KMS-11 (cell line): Measurements from ENCODE around the gene TTC38.
"Not testable (repeated sequence)": the region's sequence is repeated elsewhere in the genome, so short reads cannot be mapped to it uniquely, and the experiment has no call there.

Source experiments
- H2AFZ ChIP-seq: fragments of 200-600 bp; sonication (generic); 2 replicates; pipeline ENCODE4 v1.6.1; 2016; ENCODE audit warnings: antibody characterized with exemption, mixed run types, low read depth
- H3K27ac ChIP-seq: fragments of 200-600 bp; sonication (generic); 2 replicates; pipeline ENCODE4 v1.6.1; 2016; ENCODE audit warnings: mild to moderate bottlenecking, mixed run types
- H3K27me3 ChIP-seq: fragments of 200-600 bp; sonication (generic); 2 replicates; pipeline ENCODE4 v1.6.1; 2017; ENCODE audit warnings: mild to moderate bottlenecking, low read depth, mixed run types, moderate library complexity; ENCODE audit not compliant: insufficient read depth
- H3K36me3 ChIP-seq: fragments of 200-600 bp; sonication (generic); 2 replicates; pipeline ENCODE4 v1.6.1; 2017; ENCODE audit warnings: mild to moderate bottlenecking, mixed run types; ENCODE audit not compliant: insufficient read depth
- H3K4me1 ChIP-seq: fragments of 200-600 bp; sonication (generic); 2 replicates; pipeline ENCODE4 v1.6.1; 2016; ENCODE audit warnings: mild to moderate bottlenecking, low read depth, mixed run types; ENCODE audit not compliant: poor library complexity, severe bottlenecking
- H3K4me2 ChIP-seq: fragments of 200-600 bp; sonication (generic); 2 replicates; pipeline ENCODE4 v1.7.0; 2016; ENCODE audit warnings: mild to moderate bottlenecking, mixed run types
- H3K4me3 ChIP-seq: fragments of 200-600 bp; sonication (generic); IDR thresholded peaks from 2 replicates; pipeline ENCODE4 v1.6.1; 2017; ENCODE audit warnings: low read depth, low read length, mixed read lengths; ENCODE audit not compliant: insufficient read depth
- H3K79me2 ChIP-seq: fragments of 200-600 bp; sonication (generic); 2 replicates; pipeline ENCODE4 v1.6.1; 2016; ENCODE audit warnings: low read depth, mixed run types; ENCODE audit not compliant: insufficient read depth
- H3K9ac ChIP-seq: fragments of 200-600 bp; sonication (generic); 2 replicates; pipeline ENCODE4 v1.6.1; 2016; ENCODE audit warnings: mild to moderate bottlenecking, mixed run types
- H4K20me1 ChIP-seq: fragments of 200-600 bp; sonication (generic); 2 replicates; pipeline ENCODE4 v1.6.1; 2016; ENCODE audit warnings: mild to moderate bottlenecking, mixed run types; ENCODE audit not compliant: insufficient read depth
- TF ChIP-seq, protein P1 (sequence below): fragments of 200-600 bp; sonication (generic); conservative IDR thresholded peaks from 2 replicates; pipeline ENCODE4 v1.6.1; 2017; ENCODE audit warnings: low read depth, mild to moderate bottlenecking, antibody characterized with exemption, low read length, moderate library complexity, mixed read lengths

Gene TTC38

DNA sequence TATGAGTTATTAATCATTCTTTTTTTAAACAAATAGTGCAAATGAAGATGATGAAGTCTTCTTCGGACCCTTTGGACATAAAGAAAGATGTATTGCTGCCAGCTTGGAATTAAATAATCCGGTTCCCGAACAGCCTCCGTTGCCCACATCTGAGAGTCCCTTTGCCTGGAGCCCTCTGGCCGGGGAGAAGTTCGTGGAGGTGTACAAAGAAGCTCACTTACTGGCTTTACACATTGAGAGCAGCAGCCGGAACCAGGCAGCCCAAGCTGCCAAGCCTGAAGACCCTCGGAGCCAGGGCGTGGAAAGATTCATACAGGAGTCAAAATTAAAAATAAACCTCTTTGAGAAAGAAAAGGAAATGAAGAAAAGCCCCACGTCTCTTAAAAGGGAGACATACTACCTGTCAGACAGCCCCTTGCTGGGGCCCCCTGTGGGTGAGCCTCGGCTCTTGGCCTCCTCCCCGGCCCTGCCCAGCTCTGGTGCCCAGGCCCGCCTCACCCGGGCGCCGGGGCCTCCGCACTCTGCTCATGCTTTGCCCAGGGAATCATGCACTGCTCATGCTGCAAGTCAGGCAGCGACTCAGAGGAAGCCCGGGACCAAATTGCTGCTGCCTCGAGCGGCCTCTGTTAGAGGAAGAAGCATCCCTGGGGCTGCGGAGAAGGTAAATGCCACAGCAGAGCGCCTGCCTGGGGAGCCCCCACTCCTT is 40.6 kb downstream of the TTC38 start:
- TF ChIP-seq, protein P1, sequence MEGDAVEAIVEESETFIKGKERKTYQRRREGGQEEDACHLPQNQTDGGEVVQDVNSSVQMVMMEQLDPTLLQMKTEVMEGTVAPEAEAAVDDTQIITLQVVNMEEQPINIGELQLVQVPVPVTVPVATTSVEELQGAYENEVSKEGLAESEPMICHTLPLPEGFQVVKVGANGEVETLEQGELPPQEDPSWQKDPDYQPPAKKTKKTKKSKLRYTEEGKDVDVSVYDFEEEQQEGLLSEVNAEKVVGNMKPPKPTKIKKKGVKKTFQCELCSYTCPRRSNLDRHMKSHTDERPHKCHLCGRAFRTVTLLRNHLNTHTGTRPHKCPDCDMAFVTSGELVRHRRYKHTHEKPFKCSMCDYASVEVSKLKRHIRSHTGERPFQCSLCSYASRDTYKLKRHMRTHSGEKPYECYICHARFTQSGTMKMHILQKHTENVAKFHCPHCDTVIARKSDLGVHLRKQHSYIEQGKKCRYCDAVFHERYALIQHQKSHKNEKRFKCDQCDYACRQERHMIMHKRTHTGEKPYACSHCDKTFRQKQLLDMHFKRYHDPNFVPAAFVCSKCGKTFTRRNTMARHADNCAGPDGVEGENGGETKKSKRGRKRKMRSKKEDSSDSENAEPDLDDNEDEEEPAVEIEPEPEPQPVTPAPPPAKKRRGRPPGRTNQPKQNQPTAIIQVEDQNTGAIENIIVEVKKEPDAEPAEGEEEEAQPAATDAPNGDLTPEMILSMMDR = no peak
- no peaks in the 10 kb centered on the region for H3K27me3 ChIP-seq
- peaks cover 47% of the 10 kb centered on the region for H3K79me2 ChIP-seq
- 0 out of 2 replicates have a peak, but pooled peaks cover 3% of the 10 kb centered on the region for H3K36me3 ChIP-seq
- no peaks in the 10 kb centered on the region for H4K20me1 ChIP-seq
- no peak overlapping the region for H3K27ac ChIP-seq
- no peak overlapping the region for H2AFZ ChIP-seq
- H3K9ac ChIP-seq = no peak overlapping the region
- no peak overlapping the region for H3K4me2 ChIP-seq
- peaks cover 7% of the 10 kb centered on the region for H3K4me1 ChIP-seq
- H3K4me3 ChIP-seq = no peak overlapping the region

- TF ChIP-seq, protein P1 = no peak
- Histone ChIP-seq H3K27me3 (no peaks in the 10 kb centered on the region), H3K36me3 (0 out of 2 replicates have a peak, but pooled peaks cover 3% of the 10 kb centered on the region), H2AFZ (no peak overlapping the region), H3K4me1 (peaks cover 16% of the 10 kb centered on the region), H3K4me2 (no peak overlapping the region), H3K79me2 (peaks cover 36% of the 10 kb centered on the region), H3K9ac (no peak overlapping the region), H4K20me1 (no peaks in the 10 kb centered on the region), H3K4me3 (no peak overlapping the region), H3K27ac (no peak overlapping the region)
Observed at GRCh38 chr22:46309526-46310085, 41.8 kb downstream of the TTC38 start.

DNA sequence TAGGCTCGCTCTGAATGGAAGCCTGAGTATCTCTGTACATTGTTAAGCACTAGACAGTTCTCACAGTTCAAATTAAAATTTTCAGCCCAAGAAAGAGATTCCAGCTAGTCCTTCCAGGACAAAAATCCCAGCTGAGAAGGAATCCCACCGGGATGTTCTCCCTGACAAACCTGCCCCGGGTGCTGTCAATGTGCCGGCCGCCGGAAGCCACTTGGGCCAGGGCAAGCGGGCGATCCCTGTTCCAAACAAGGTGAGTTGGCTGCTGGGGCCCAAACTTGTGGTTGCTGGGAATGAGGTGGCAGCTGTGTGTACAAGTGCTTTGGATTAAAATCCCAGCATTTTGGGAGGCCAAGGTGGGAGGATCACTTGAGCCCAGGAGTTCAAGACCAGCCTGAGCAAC is 44.2 kb downstream of the TTC38 start:
- Histone ChIP-seq H3K4me3 (no peak overlapping the region), H3K27me3 (no peaks in the 10 kb centered on the region), H3K36me3 (0 out of 2 replicates have a peak, but pooled peaks cover 3% of the 10 kb centered on the region), H3K4me1 (peaks cover 10% of the 10 kb centered on the region), H3K9ac (no peak overlapping the region), H2AFZ (no peak overlapping the region), H3K4me2 (no peak overlapping the region), H3K27ac (no peak overlapping the region), H4K20me1 (no peaks in the 10 kb centered on the region), H3K79me2 (peaks cover 12% of the 10 kb centered on the region; the same call in 1 of the 2 replicates)
- TF ChIP-seq, protein P1 = no peak

DNA sequence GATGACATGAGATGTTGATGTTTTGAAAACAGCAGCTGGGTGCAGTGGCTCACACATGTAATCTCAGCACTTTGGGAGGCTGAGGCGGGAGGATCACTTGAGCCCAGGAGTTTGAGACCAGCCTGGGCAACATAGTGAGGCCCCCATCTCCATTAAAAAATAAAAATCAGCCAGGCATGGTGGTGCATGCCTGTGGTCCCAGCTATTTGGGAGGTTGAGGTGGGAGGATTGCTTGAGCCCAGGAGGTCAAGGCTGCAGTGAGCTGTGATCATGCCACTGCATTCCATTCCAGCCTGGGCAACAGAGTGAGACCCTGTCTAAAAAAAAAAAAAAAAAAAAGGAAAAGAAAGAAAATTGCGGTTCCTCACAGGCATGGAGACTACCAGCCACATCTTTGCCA is 45.0 kb downstream of the TTC38 start:
- H3K4me1 ChIP-seq, H3K4me3 ChIP-seq, H3K27me3 ChIP-seq, H4K20me1 ChIP-seq, H3K79me2 ChIP-seq, H2AFZ ChIP-seq, H3K9ac ChIP-seq, H3K4me2 ChIP-seq, H3K27ac ChIP-seq, H3K36me3 ChIP-seq: not testable (repeated sequence)

GRCh38 chr22:46315976-46316375 is 48.2 kb downstream of the TTC38 start:
- Histone ChIP-seq H3K4me3 (no peak overlapping the region), H4K20me1 (no peaks in the 10 kb centered on the region)

More at GRCh38 chr22:46315976-46316375, 48.2 kb downstream of the TTC38 start:
- Histone ChIP-seq H2AFZ (no peak overlapping the region), H3K27ac (no peak overlapping the region), H3K36me3 (no peaks in the 10 kb centered on the region), H3K9ac (no peak overlapping the region), H3K27me3 (no peaks in the 10 kb centered on the region), H3K4me1 (peaks cover 9% of the 10 kb centered on the region), H3K4me2 (no peak overlapping the region), H3K79me2 (no peaks in the 10 kb centered on the region)
- TF ChIP-seq, protein P1 = no peak
